ENCODE data around the gene AKAP8.

The AKAP8 gene

GRCh38 chr19:15381429-15381828, 1.8 kb upstream of the AKAP8 start:
- H3K27me3 ChIP-seq (ENCODE audit: insufficient read depth, insufficient read length), result no peaks in the 10 kb centered on the region
- no peak for TF ChIP-seq ZNF274 (IDR thresholded peaks at IDR 0.05; ENCODE audit: low read depth, low read length)
- TF ChIP-seq YY1 (IDR thresholded peaks at IDR 0.05; ENCODE audit: insufficient read depth, insufficient read length), result no peak
- TF ChIP-seq SUZ12 (IDR thresholded peaks at IDR 0.05; ENCODE audit: extremely low read depth, insufficient read depth, insufficient read length), result no peak
- DNase-seq (ENCODE audit: low read depth, low spot score), result no peak
- peaks cover 7% of the 10 kb centered on the region for H3K4me1 ChIP-seq (ENCODE audit: insufficient read depth, insufficient read length)
- no peak overlapping the region for H3K4me3 ChIP-seq (ENCODE audit: insufficient read length, low read depth)
- H3K9me3 ChIP-seq (ENCODE audit: insufficient read depth, low read length), result no peaks in the 10 kb centered on the region
- no peak overlapping the region for H3K9ac ChIP-seq (ENCODE audit: insufficient read length, low read depth)
- peaks cover 21% of the 10 kb centered on the region for H3K36me3 ChIP-seq (ENCODE audit: insufficient read depth, insufficient read length, low read length)

GRCh38 chr19:15379999-15380647, 536 bp upstream of the AKAP8 start:
- DNase-seq (ENCODE audit: low read depth, low spot score), result peak; percentile 70
- Histone ChIP-seq H3K9me3 (ENCODE audit: insufficient read depth, low read length) (no peaks in the 10 kb centered on the region), H3K27me3 (ENCODE audit: insufficient read depth, insufficient read length) (no peaks in the 10 kb centered on the region), H3K4me1 (ENCODE audit: insufficient read depth, insufficient read length) (peaks cover 7% of the 10 kb centered on the region), H3K4me3 (ENCODE audit: insufficient read length, low read depth) (peak overlapping the region; percentile 73), H3K36me3 (ENCODE audit: insufficient read depth, insufficient read length, low read length) (peaks cover 22% of the 10 kb centered on the region), H3K9ac (ENCODE audit: insufficient read length, low read depth) (peak overlapping the region; percentile 77)
- no peak for TF ChIP-seq ZNF274 (IDR thresholded peaks at IDR 0.05; ENCODE audit: low read depth, low read length)
- TF ChIP-seq SUZ12 (IDR thresholded peaks at IDR 0.05; ENCODE audit: extremely low read depth, insufficient read depth, insufficient read length), result no peak
- TF ChIP-seq YY1 (IDR thresholded peaks at IDR 0.05; ENCODE audit: insufficient read depth, insufficient read length), result no peak

- peaks cover 7% of the 10 kb centered on the region for H3K4me1 ChIP-seq (ENCODE audit: insufficient read depth, insufficient read length)
- peaks cover 37% of the 10 kb centered on the region for H3K36me3 ChIP-seq (ENCODE audit: insufficient read depth, insufficient read length, low read length)
- peak; percentile 23 for DNase-seq (ENCODE audit: low read depth, low spot score)
- H3K9me3 ChIP-seq (ENCODE audit: insufficient read depth, low read length), result no peaks in the 10 kb centered on the region
- H3K9ac ChIP-seq (ENCODE audit: insufficient read length, low read depth), result peak overlapping the region; percentile 100
- no peaks in the 10 kb centered on the region for H3K27me3 ChIP-seq (ENCODE audit: insufficient read depth, insufficient read length)
- TF ChIP-seq SUZ12 (IDR thresholded peaks at IDR 0.05; ENCODE audit: extremely low read depth, insufficient read depth, insufficient read length) (no peak), ZNF274 (IDR thresholded peaks at IDR 0.05; ENCODE audit: low read depth, low read length) (no peak), YY1 (IDR thresholded peaks at IDR 0.05; ENCODE audit: insufficient read depth, insufficient read length) (no peak)
- peak overlapping the region; percentile 99 for H3K4me3 ChIP-seq (ENCODE audit: insufficient read length, low read depth)
Observed at GRCh38 chr19:15378534-15379082, 979 bp downstream of the AKAP8 start.

- no peaks in the 10 kb centered on the region for H3K9me3 ChIP-seq (ENCODE audit: insufficient read depth, low read length)
- peaks cover 11% of the 10 kb centered on the region for H3K4me1 ChIP-seq (ENCODE audit: insufficient read depth, insufficient read length)
- H3K4me3 ChIP-seq (ENCODE audit: insufficient read length, low read depth), result no peak overlapping the region
- TF ChIP-seq ZNF274 (IDR thresholded peaks at IDR 0.05; ENCODE audit: low read depth, low read length), result no peak
- TF ChIP-seq SUZ12 (IDR thresholded peaks at IDR 0.05; ENCODE audit: extremely low read depth, insufficient read depth, insufficient read length), result no peak
- TF ChIP-seq YY1 (IDR thresholded peaks at IDR 0.05; ENCODE audit: insufficient read depth, insufficient read length), result no peak
- DNase-seq (ENCODE audit: low read depth, low spot score), result no peak
- no peak overlapping the region for H3K9ac ChIP-seq (ENCODE audit: insufficient read length, low read depth)
- H3K27me3 ChIP-seq (ENCODE audit: insufficient read depth, insufficient read length), result no peaks in the 10 kb centered on the region
- peaks cover 62% of the 10 kb centered on the region for H3K36me3 ChIP-seq (ENCODE audit: insufficient read depth, insufficient read length, low read length)
Observed at GRCh38 chr19:15374796-15375440, 4.7 kb downstream of the AKAP8 start.

GRCh38 chr19:15374105-15374651, 5.4 kb downstream of the AKAP8 start:
- H3K27me3 ChIP-seq (ENCODE audit: insufficient read depth, insufficient read length), result no peaks in the 10 kb centered on the region
- TF ChIP-seq SUZ12 (IDR thresholded peaks at IDR 0.05; ENCODE audit: extremely low read depth, insufficient read depth, insufficient read length) (no peak), ZNF274 (IDR thresholded peaks at IDR 0.05; ENCODE audit: low read depth, low read length) (no peak), YY1 (IDR thresholded peaks at IDR 0.05; ENCODE audit: insufficient read depth, insufficient read length) (no peak)
- H3K4me3 ChIP-seq (ENCODE audit: insufficient read length, low read depth), result no peak overlapping the region
- no peak for DNase-seq (ENCODE audit: low read depth, low spot score)
- peaks cover 11% of the 10 kb centered on the region for H3K4me1 ChIP-seq (ENCODE audit: insufficient read depth, insufficient read length)
- H3K9me3 ChIP-seq (ENCODE audit: insufficient read depth, low read length), result no peaks in the 10 kb centered on the region
- H3K9ac ChIP-seq (ENCODE audit: insufficient read length, low read depth), result no peak overlapping the region
- H3K36me3 ChIP-seq (ENCODE audit: insufficient read depth, insufficient read length, low read length), result peaks cover 69% of the 10 kb centered on the region

- Histone ChIP-seq H3K9me3 (ENCODE audit: insufficient read depth, low read length) (no peaks in the 10 kb centered on the region), H3K9ac (ENCODE audit: insufficient read length, low read depth) (no peak overlapping the region), H3K4me1 (ENCODE audit: insufficient read depth, insufficient read length) (peaks cover 11% of the 10 kb centered on the region), H3K4me3 (ENCODE audit: insufficient read length, low read depth) (no peak overlapping the region), H3K36me3 (ENCODE audit: insufficient read depth, insufficient read length, low read length) (peaks cover 74% of the 10 kb centered on the region), H3K27me3 (ENCODE audit: insufficient read depth, insufficient read length) (no peaks in the 10 kb centered on the region)
- no peak for DNase-seq (ENCODE audit: low read depth, low spot score)
- TF ChIP-seq YY1 (IDR thresholded peaks at IDR 0.05; ENCODE audit: insufficient read depth, insufficient read length) (no peak), ZNF274 (IDR thresholded peaks at IDR 0.05; ENCODE audit: low read depth, low read length) (no peak), SUZ12 (IDR thresholded peaks at IDR 0.05; ENCODE audit: extremely low read depth, insufficient read depth, insufficient read length) (no peak)
Observed at GRCh38 chr19:15373644-15374043, 5.9 kb downstream of the AKAP8 start.

- no peak overlapping the region for H3K9ac ChIP-seq (ENCODE audit: insufficient read length, low read depth)
- H3K4me3 ChIP-seq (ENCODE audit: insufficient read length, low read depth), result no peak overlapping the region
- H3K9me3 ChIP-seq (ENCODE audit: insufficient read depth, low read length), result no peaks in the 10 kb centered on the region
- H3K36me3 ChIP-seq (ENCODE audit: insufficient read depth, insufficient read length, low read length), result peaks cover 82% of the 10 kb centered on the region
- no peaks in the 10 kb centered on the region for H3K27me3 ChIP-seq (ENCODE audit: insufficient read depth, insufficient read length)
- TF ChIP-seq YY1 (IDR thresholded peaks at IDR 0.05; ENCODE audit: insufficient read depth, insufficient read length) (no peak), ZNF274 (IDR thresholded peaks at IDR 0.05; ENCODE audit: low read depth, low read length) (no peak), SUZ12 (IDR thresholded peaks at IDR 0.05; ENCODE audit: extremely low read depth, insufficient read depth, insufficient read length) (no peak)
- peaks cover 11% of the 10 kb centered on the region for H3K4me1 ChIP-seq (ENCODE audit: insufficient read depth, insufficient read length)
- DNase-seq (ENCODE audit: low read depth, low spot score), result no peak
Observed at GRCh38 chr19:15372891-15373301, 6.7 kb downstream of the AKAP8 start.

Measured in NT2/D1 (cell line).